ENCODE measurements around the gene DNAJC27.

DNAJC27 gene

GRCh38 chr2:24917731-24918325 lies 53.9 kb downstream of the DNAJC27 start:
- ChIA-PET POLR2A (no interaction called here), CTCF (no interaction called here)
- DNase-seq (ENCODE audit: low read depth, low spot score) = no peak
- no peak overlapping the region for H3K4me3 ChIP-seq (ENCODE audit: low read depth, low read length)
- no peak for TF ChIP-seq CTCF (IDR thresholded peaks at IDR 0.05; ENCODE audit: insufficient read depth, low read length, missing control alignments)

- no peak overlapping the region for H3K4me3 ChIP-seq (ENCODE audit: low read depth, low read length)
- ChIA-PET CTCF (interaction anchor here (2.3 kb wide), 1 partner anchor 10 kb away, joined by 5 read pairs; no protein-coding TSS in a partner anchor), POLR2A (no interaction called here)
- no peak for DNase-seq (ENCODE audit: low read depth, low spot score)
- no peak for TF ChIP-seq CTCF (IDR thresholded peaks at IDR 0.05; ENCODE audit: insufficient read depth, low read length, missing control alignments)
These were observed 54.7 kb downstream of the DNAJC27 start for GRCh38 chr2:24917086-24917485.

- H3K4me3 ChIP-seq (ENCODE audit: low read depth, low read length) = no peak overlapping the region
- CTCF ChIA-PET = interaction anchor here (2.3 kb wide), 1 partner anchor 8 kb away, joined by 5 read pairs; no protein-coding TSS in a partner anchor
- no peak for TF ChIP-seq CTCF (IDR thresholded peaks at IDR 0.05; ENCODE audit: insufficient read depth, low read length, missing control alignments)
- POLR2A ChIA-PET = no interaction called here
- DNase-seq (ENCODE audit: low read depth, low spot score) = no peak
These were observed 56.0 kb downstream of the DNAJC27 start for GRCh38 chr2:24915796-24916195.

- H3K4me3 ChIP-seq (ENCODE audit: low read depth, low read length) = no peak overlapping the region
- CTCF ChIA-PET = interaction anchor here (2.3 kb wide), 1 partner anchor 8 kb away, joined by 5 read pairs; no protein-coding TSS in a partner anchor
- POLR2A ChIA-PET = no interaction called here
- no peak for TF ChIP-seq CTCF (IDR thresholded peaks at IDR 0.05; ENCODE audit: insufficient read depth, low read length, missing control alignments)
- DNase-seq (ENCODE audit: low read depth, low spot score) = no peak
These were observed 56.6 kb downstream of the DNAJC27 start for GRCh38 chr2:24915175-24915574.

GRCh38 chr2:24914713-24915112 lies 57.0 kb downstream of the DNAJC27 start:
- H3K4me3 ChIP-seq (ENCODE audit: low read depth, low read length) = no peak overlapping the region
- ChIA-PET CTCF (interaction anchor here (2.3 kb wide), 1 partner anchor 7 kb away, joined by 5 read pairs; no protein-coding TSS in a partner anchor), POLR2A (no interaction called here)
- TF ChIP-seq CTCF (IDR thresholded peaks at IDR 0.05; ENCODE audit: insufficient read depth, low read length, missing control alignments) = no peak
- DNase-seq (ENCODE audit: low read depth, low spot score) = no peak

- H3K4me3 ChIP-seq (ENCODE audit: low read depth, low read length) = no peak overlapping the region
- TF ChIP-seq CTCF (IDR thresholded peaks at IDR 0.05; ENCODE audit: insufficient read depth, low read length, missing control alignments) = no peak
- CTCF ChIA-PET = no interaction called here
- POLR2A ChIA-PET = no interaction called here
- no peak for DNase-seq (ENCODE audit: low read depth, low spot score)
These were observed 57.8 kb downstream of the DNAJC27 start for GRCh38 chr2:24913911-24914310.
